SU-DHL-6 (cell line): Measurements from ENCODE around the gene DLG1.
"Not testable (repeated sequence)": the region's sequence is repeated elsewhere in the genome, so short reads cannot be mapped to it uniquely, and the experiment has no call there.

Experiments
- EZH2phosphoT487 ChIP-seq: fragments of 200-600 bp; sonication (generic), shearing (Covaris generic); conservative IDR thresholded peaks from 2 replicates; pipeline ENCODE4 v1.6.1; 2018; ENCODE audit warnings: mild to moderate bottlenecking, antibody characterized with exemption, low read length, moderate library complexity, mixed read lengths
- TF ChIP-seq, protein P1 (sequence below): fragments of 200-600 bp; sonication (generic); IDR thresholded peaks from one replicate; pipeline ENCODE4 v1.5.1; 2017; ENCODE audit warnings: antibody characterized with exemption, mild to moderate bottlenecking, low read length, moderate library complexity; ENCODE audit not compliant: insufficient read depth, poor library complexity, severe bottlenecking

DNA sequence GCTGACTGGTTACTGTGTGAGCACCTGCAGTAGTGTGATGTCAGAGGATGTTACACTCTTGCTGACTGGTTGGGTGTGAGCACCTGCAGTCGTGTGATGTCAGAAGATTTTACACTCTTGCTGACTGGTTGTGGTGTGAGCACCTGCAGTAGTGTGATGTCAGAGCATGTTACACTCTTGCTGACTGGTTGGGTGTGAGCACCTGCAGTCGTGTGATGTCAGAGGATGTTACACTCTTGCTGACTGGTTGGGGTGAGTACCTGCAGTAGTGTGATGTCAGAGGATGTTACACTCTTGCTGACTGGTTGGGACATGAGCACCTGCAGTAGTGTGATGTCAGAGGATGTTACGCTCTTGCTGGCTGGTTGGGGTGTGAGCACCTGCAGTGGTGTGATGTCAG is 264.6 kb downstream of the DLG1 start:
- TF ChIP-seq, protein P1, sequence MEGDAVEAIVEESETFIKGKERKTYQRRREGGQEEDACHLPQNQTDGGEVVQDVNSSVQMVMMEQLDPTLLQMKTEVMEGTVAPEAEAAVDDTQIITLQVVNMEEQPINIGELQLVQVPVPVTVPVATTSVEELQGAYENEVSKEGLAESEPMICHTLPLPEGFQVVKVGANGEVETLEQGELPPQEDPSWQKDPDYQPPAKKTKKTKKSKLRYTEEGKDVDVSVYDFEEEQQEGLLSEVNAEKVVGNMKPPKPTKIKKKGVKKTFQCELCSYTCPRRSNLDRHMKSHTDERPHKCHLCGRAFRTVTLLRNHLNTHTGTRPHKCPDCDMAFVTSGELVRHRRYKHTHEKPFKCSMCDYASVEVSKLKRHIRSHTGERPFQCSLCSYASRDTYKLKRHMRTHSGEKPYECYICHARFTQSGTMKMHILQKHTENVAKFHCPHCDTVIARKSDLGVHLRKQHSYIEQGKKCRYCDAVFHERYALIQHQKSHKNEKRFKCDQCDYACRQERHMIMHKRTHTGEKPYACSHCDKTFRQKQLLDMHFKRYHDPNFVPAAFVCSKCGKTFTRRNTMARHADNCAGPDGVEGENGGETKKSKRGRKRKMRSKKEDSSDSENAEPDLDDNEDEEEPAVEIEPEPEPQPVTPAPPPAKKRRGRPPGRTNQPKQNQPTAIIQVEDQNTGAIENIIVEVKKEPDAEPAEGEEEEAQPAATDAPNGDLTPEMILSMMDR: not testable (repeated sequence)
- not testable (repeated sequence) for TF ChIP-seq EZH2phosphoT487
